Central memory CD8-positive, alpha-beta T cell (primary cell): ENCODE measurements around the gene COX10.
A peak's percentile ranks its signal among the peaks of the same experiment; 100 is the strongest.

ENCODE experiments used
- ATAC-seq: fragments of 150-1000 bp; cut with Tn5 transposase; replicated peaks from 2 replicates; pipeline ENCODE4 v1.10.0; 2022; ENCODE audit warnings: mild to moderate bottlenecking, moderate FRiP score, moderate number of reproducible peaks; ENCODE audit not compliant: poor library complexity, severe bottlenecking; ENCODE audit errors: extremely low read depth
- DNase-seq, 2 donors: peaks; one replicate each; pipeline ENCODE4 v3.0.0; 2021; ENCODE audit warnings: low spot score in 2 of 2
- H3K27ac Mint-ChIP-seq: one replicate; pipeline ENCODE4 v1.8.0; 2022; ENCODE audit warnings: low read depth, mild to moderate bottlenecking, moderate library complexity, mixed read lengths
- H3K27me3 Mint-ChIP-seq: one replicate; pipeline ENCODE4 v1.8.0; 2022; ENCODE audit warnings: mixed read lengths
- H3K36me3 Mint-ChIP-seq: one replicate; pipeline ENCODE4 v1.8.0; 2022; ENCODE audit warnings: mild to moderate bottlenecking, moderate library complexity, mixed read lengths; ENCODE audit not compliant: insufficient read depth
- H3K4me1 Mint-ChIP-seq: one replicate; pipeline ENCODE4 v1.8.0; 2022; ENCODE audit warnings: mixed read lengths
- H3K4me3 Mint-ChIP-seq: one replicate; pipeline ENCODE4 v1.8.0; 2022; ENCODE audit warnings: mild to moderate bottlenecking, moderate library complexity, mixed read lengths
- H3K9me3 Mint-ChIP-seq: one replicate; pipeline ENCODE4 v1.8.0; 2022; ENCODE audit warnings: mixed read lengths

Gene COX10

GRCh38 chr17:14205380-14205779 is 136.1 kb downstream of the COX10 start:
- H3K4me1 Mint-ChIP-seq = peaks cover 68% of the 10 kb centered on the region
- H3K27me3 Mint-ChIP-seq = no peaks in the 10 kb centered on the region
- no peak for DNase-seq
- H3K9me3 Mint-ChIP-seq = peaks cover 4% of the 10 kb centered on the region
- peaks cover 6% of the 10 kb centered on the region for H3K36me3 Mint-ChIP-seq
- peak overlapping the region; percentile 86 for H3K27ac Mint-ChIP-seq
- H3K4me3 Mint-ChIP-seq = peak overlapping the region; percentile 80
- ATAC-seq = no peak

GRCh38 chr17:14205992-14206461 is 136.7 kb downstream of the COX10 start:
- Mint-ChIP-seq H3K27me3 (no peaks in the 10 kb centered on the region), H3K9me3 (peaks cover 4% of the 10 kb centered on the region), H3K4me3 (peak overlapping the region; percentile 80), H3K4me1 (peaks cover 63% of the 10 kb centered on the region), H3K36me3 (peaks cover 6% of the 10 kb centered on the region), H3K27ac (peak overlapping the region; percentile 86)
- peak; percentile 39 to 66 for DNase-seq
- ATAC-seq = peak; percentile 75

GRCh38 chr17:14206891-14207290 is 137.6 kb downstream of the COX10 start:
- Mint-ChIP-seq H3K27ac (no peak overlapping the region), H3K27me3 (no peaks in the 10 kb centered on the region), H3K4me1 (peaks cover 62% of the 10 kb centered on the region), H3K9me3 (peaks cover 4% of the 10 kb centered on the region), H3K4me3 (no peak overlapping the region), H3K36me3 (peaks cover 6% of the 10 kb centered on the region)
- DNase-seq (no peak), ATAC-seq (no peak)

GRCh38 chr17:14207791-14208190 is 138.5 kb downstream of the COX10 start:
- Mint-ChIP-seq H3K9me3 (peaks cover 4% of the 10 kb centered on the region), H3K27ac (peak overlapping the region; percentile 64), H3K27me3 (no peaks in the 10 kb centered on the region), H3K4me3 (peak overlapping the region; percentile 45), H3K36me3 (peaks cover 6% of the 10 kb centered on the region), H3K4me1 (peaks cover 53% of the 10 kb centered on the region)
- ATAC-seq (no peak), DNase-seq (no peak)

- no peak for ATAC-seq
- Mint-ChIP-seq H3K4me3 (no peak overlapping the region), H3K9me3 (peaks cover 4% of the 10 kb centered on the region), H3K27ac (no peak overlapping the region), H3K27me3 (no peaks in the 10 kb centered on the region), H3K36me3 (peaks cover 6% of the 10 kb centered on the region), H3K4me1 (peaks cover 39% of the 10 kb centered on the region)
- no peak for DNase-seq
Observed at GRCh38 chr17:14209215-14209614, 139.9 kb downstream of the COX10 start.

GRCh38 chr17:14211246-14211645 is 141.9 kb downstream of the COX10 start:
- H3K9me3 Mint-ChIP-seq = no peaks in the 10 kb centered on the region
- H3K4me1 Mint-ChIP-seq = peaks cover 19% of the 10 kb centered on the region
- no peak overlapping the region for H3K27ac Mint-ChIP-seq
- H3K36me3 Mint-ChIP-seq = peaks cover 6% of the 10 kb centered on the region
- DNase-seq (no peak), ATAC-seq (no peak)
- no peaks in the 10 kb centered on the region for H3K27me3 Mint-ChIP-seq
- no peak overlapping the region for H3K4me3 Mint-ChIP-seq

- peaks cover 6% of the 10 kb centered on the region for H3K36me3 Mint-ChIP-seq
- no peak overlapping the region for H3K27ac Mint-ChIP-seq
- DNase-seq (no peak), ATAC-seq (no peak)
- peaks cover 16% of the 10 kb centered on the region for H3K4me1 Mint-ChIP-seq
- H3K4me3 Mint-ChIP-seq = no peak overlapping the region
- no peaks in the 10 kb centered on the region for H3K27me3 Mint-ChIP-seq
- H3K9me3 Mint-ChIP-seq = no peaks in the 10 kb centered on the region
Observed at GRCh38 chr17:14211801-14212200, 142.5 kb downstream of the COX10 start.

GRCh38 chr17:14212401-14212800 is 143.1 kb downstream of the COX10 start:
- ATAC-seq (no peak), DNase-seq (no peak)
- no peaks in the 10 kb centered on the region for H3K9me3 Mint-ChIP-seq
- H3K27me3 Mint-ChIP-seq = no peaks in the 10 kb centered on the region
- no peak overlapping the region for H3K27ac Mint-ChIP-seq
- H3K4me1 Mint-ChIP-seq = peaks cover 12% of the 10 kb centered on the region
- H3K36me3 Mint-ChIP-seq = peaks cover 6% of the 10 kb centered on the region
- no peak overlapping the region for H3K4me3 Mint-ChIP-seq

- Mint-ChIP-seq H3K36me3 (peaks cover 5% of the 10 kb centered on the region), H3K9me3 (no peaks in the 10 kb centered on the region), H3K4me3 (no peak overlapping the region), H3K27me3 (no peaks in the 10 kb centered on the region), H3K27ac (no peak overlapping the region), H3K4me1 (peaks cover 9% of the 10 kb centered on the region)
- ATAC-seq (no peak), DNase-seq (no peak)
Observed at GRCh38 chr17:14214271-14214670, 145.0 kb downstream of the COX10 start.

- Mint-ChIP-seq H3K27me3 (no peaks in the 10 kb centered on the region), H3K9me3 (no peaks in the 10 kb centered on the region), H3K27ac (no peak overlapping the region), H3K4me3 (no peak overlapping the region), H3K4me1 (no peaks in the 10 kb centered on the region), H3K36me3 (peaks cover 2% of the 10 kb centered on the region)
- ATAC-seq (no peak), DNase-seq (no peak)
Observed at GRCh38 chr17:14222611-14223010, 153.3 kb downstream of the COX10 start.

- no peaks in the 10 kb centered on the region for H3K4me1 Mint-ChIP-seq
- no peaks in the 10 kb centered on the region for H3K27me3 Mint-ChIP-seq
- DNase-seq (no peak), ATAC-seq (no peak)
- no peak overlapping the region for H3K4me3 Mint-ChIP-seq
- H3K9me3 Mint-ChIP-seq = no peaks in the 10 kb centered on the region
- no peaks in the 10 kb centered on the region for H3K36me3 Mint-ChIP-seq
- H3K27ac Mint-ChIP-seq = no peak overlapping the region
Observed at GRCh38 chr17:14225254-14225980, 156.1 kb downstream of the COX10 start.

GRCh38 chr17:14227052-14227451 is 157.7 kb downstream of the COX10 start:
- no peaks in the 10 kb centered on the region for H3K36me3 Mint-ChIP-seq
- H3K4me3 Mint-ChIP-seq = no peak overlapping the region
- H3K9me3 Mint-ChIP-seq = no peaks in the 10 kb centered on the region
- H3K27me3 Mint-ChIP-seq = no peaks in the 10 kb centered on the region
- no peak for ATAC-seq
- H3K27ac Mint-ChIP-seq = no peak overlapping the region
- DNase-seq = no peak
- H3K4me1 Mint-ChIP-seq = no peaks in the 10 kb centered on the region

- Mint-ChIP-seq H3K27me3 (no peaks in the 10 kb centered on the region), H3K36me3 (no peaks in the 10 kb centered on the region), H3K9me3 (no peaks in the 10 kb centered on the region), H3K27ac (no peak overlapping the region), H3K4me3 (no peak overlapping the region), H3K4me1 (no peaks in the 10 kb centered on the region)
- ATAC-seq (no peak), DNase-seq (no peak)
Observed at GRCh38 chr17:14228903-14229302, 159.6 kb downstream of the COX10 start.
